AG10803 (cell line): Measurements from ENCODE around the gene GRAMD1A.
"Not testable (repeated sequence)": the region's sequence is repeated elsewhere in the genome, so short reads cannot be mapped to it uniquely, and the experiment has no call there.

Source experiments
- DNase-seq: peaks from one replicate; pipeline ENCODE4 v3.0.0; 2010; ENCODE audit warnings: low read depth
- H3K4me3 ChIP-seq: 2 replicates; pipeline ENCODE4 v1.5.1; 2011; ENCODE audit warnings: mild to moderate bottlenecking, low read length, control low read depth
- TF ChIP-seq, protein P1 (sequence below): conservative IDR thresholded peaks from 2 replicates; pipeline ENCODE4 v1.5.1; 2011; ENCODE audit warnings: mild to moderate bottlenecking, low read length, control low read depth, inconsistent platforms

The GRAMD1A gene

GRCh38 chr19:35013820-35014754 lies 14.0 kb downstream of the GRAMD1A start:
- no peak for DNase-seq
- H3K4me3 ChIP-seq = no peak overlapping the region
- TF ChIP-seq, protein P1, sequence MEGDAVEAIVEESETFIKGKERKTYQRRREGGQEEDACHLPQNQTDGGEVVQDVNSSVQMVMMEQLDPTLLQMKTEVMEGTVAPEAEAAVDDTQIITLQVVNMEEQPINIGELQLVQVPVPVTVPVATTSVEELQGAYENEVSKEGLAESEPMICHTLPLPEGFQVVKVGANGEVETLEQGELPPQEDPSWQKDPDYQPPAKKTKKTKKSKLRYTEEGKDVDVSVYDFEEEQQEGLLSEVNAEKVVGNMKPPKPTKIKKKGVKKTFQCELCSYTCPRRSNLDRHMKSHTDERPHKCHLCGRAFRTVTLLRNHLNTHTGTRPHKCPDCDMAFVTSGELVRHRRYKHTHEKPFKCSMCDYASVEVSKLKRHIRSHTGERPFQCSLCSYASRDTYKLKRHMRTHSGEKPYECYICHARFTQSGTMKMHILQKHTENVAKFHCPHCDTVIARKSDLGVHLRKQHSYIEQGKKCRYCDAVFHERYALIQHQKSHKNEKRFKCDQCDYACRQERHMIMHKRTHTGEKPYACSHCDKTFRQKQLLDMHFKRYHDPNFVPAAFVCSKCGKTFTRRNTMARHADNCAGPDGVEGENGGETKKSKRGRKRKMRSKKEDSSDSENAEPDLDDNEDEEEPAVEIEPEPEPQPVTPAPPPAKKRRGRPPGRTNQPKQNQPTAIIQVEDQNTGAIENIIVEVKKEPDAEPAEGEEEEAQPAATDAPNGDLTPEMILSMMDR = no peak

- not testable (repeated sequence) for DNase-seq
Observed at GRCh38 chr19:35014774-35015173, 14.7 kb downstream of the GRAMD1A start.

GRCh38 chr19:35015270-35015953 lies 15.3 kb downstream of the GRAMD1A start:
- H3K4me3 ChIP-seq = no peak overlapping the region
- peak; percentile 9 for DNase-seq
- TF ChIP-seq, protein P1 = no peak

More at GRCh38 chr19:35014774-35015173, 14.7 kb downstream of the GRAMD1A start:
- H3K4me3 ChIP-seq = not testable (repeated sequence)

DNA sequence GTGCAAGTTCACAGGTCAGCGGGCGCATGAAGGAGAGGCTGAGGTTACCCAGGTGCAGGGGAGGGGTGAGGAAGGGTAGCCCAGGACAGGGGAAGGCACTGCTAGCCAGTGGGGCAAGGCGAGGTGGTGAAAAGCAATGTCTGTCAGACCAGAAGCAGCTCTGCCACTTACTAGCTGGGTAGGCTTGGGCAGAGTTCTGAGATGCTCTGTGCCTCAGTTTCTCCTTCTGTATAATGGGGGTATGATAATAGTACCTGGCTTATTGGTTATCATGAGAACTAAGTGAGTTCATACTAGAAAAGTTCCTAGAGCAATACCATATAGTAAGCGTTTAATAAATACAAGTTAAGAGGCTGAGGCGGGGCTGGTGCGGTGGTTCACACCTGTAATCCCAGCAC lies 15.8 kb downstream of the GRAMD1A start:
- H3K4me3 ChIP-seq = no peak overlapping the region
- TF ChIP-seq, protein P1 = no peak
- no peak for DNase-seq

DNA sequence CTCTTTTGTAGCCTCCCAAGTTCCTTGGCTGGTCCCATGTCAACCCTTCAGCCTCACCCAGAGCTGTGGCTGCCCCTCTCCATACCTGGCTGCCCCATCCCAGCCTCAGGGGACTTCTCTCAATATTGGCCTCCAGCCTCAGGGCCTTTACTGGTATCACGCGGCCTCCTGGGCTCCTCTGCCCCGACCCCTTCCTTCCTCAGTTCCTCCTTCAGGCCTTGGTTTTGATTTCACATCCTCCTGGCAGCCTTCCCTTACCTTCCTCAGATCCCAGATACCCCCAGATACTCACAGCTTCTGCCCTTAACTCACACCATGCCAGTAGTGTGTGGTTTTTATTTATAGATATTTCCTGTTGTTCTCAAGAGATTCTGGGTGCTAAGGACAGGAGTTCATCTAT lies 17.4 kb downstream of the GRAMD1A start:
- no peak for DNase-seq
- TF ChIP-seq, protein P1 = no peak
- H3K4me3 ChIP-seq = no peak overlapping the region

- H3K4me3 ChIP-seq = no peak overlapping the region
- DNase-seq = no peak
- TF ChIP-seq, protein P1 = no peak
Observed at GRCh38 chr19:35018379-35018778, 18.3 kb downstream of the GRAMD1A start.

DNA sequence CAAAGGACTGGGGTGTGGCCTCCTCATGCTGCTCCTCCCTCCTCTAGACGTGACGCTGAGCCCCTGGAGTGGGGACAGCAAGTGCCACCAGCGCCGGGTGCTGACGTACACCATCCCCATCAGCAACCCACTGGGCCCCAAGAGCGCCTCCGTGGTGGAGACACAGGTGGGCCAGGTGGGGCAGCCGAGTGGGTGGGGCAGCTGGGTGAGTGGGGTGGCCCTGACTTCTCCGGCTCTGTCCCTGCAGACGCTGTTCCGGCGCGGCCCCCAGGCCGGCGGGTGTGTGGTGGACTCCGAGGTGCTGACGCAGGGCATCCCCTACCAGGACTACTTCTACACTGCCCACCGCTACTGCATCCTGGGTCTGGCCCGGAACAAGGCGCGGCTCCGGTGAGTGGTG lies 19.0 kb downstream of the GRAMD1A start:
- TF ChIP-seq, protein P1 = no peak
- no peak for DNase-seq

More for the DNA sequence above, 19.0 kb downstream of the GRAMD1A start:
- H3K4me3 ChIP-seq = no peak overlapping the region
